ENCODE results near the gene DENND6B. TPM values are rescaled to one million over a fixed set of nuclear protein-coding genes. Genes with fewer than 3 reads are reported as not detected.

The DENND6B gene
- total RNA-seq, 4 donors from 2014 or later, result 2.9 to 15.5 (median 8.0) TPM

DNA sequence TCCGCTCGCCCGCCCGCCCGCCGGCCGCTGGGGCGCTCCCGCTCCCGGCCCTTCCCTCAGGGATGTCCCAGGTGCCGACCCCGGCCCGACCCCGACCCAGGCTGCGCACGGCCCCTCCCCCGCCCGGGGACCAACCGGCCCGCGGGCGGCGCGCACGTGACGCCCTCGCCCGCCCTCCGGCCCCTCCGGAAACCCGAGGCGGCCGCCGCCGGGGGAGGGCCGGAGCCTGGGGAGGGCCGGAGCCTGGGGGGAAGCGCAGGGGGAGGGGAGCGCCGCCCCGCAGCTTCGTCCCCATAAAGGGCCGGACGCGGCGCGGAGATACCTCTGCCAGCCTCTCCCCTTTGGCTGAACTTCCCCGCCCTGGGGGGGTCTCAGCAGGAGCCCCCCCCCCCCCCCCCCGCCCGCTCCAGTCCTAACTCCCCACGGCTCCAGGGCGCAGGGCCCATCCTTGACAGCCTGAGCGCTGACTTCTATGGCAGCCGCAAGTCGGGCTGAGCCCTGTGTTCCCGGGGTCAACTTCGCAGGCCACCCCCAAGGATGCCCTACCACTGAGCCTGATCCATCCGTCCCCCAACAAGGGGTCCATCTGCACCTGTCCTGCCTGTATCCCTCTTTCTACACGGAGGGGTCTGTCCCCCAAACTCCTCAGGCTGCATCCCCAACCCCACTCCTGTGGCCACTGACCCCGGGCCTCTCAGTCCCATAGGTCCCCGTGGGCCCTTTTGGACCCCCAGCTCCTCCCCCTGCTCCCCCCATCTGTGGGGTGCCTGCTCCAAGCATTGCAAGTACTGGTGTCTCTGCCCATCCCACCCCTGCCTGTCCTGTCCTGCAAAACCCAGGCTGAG is 65.0 kb downstream of the DENND6B start, which contains the start of gene MAPK12:
MAPK12 (minus strand) TSS at position 69 of the 845 bp plus-strand sequence. CDS start 174 bp downstream, outside the sequence.
- Histone ChIP-seq H3K36me3 (no peaks in the 10 kb centered on the region), H3K27me3 (no peaks in the 10 kb centered on the region), H3K27ac (peak within 1 kb of the TSS; percentile 65 to 74), H3K4me1 (peaks cover 0 to 19% of the 10 kb centered on the region in 2 donors), H3K9me3 (no peaks in the 10 kb centered on the region), H3K4me3 (peak within 1 kb of the TSS; percentile 32 to 58)
- peak in 1 of 2 donors; percentile 10 for TF ChIP-seq POLR2A (IDR thresholded peaks at IDR 0.05)
- no peak for TF ChIP-seq CTCF (IDR thresholded peaks at IDR 0.05)
- DNase-seq, result no peak
- intact Hi-C loops (cut with DNase I; ENCODE audit: low total_unique reads), result no loop called here

- Histone ChIP-seq H3K27me3 (no peaks in the 10 kb centered on the region), H3K9me3 (no peaks in the 10 kb centered on the region)
- intact Hi-C loops (cut with DNase I; ENCODE audit: low total_unique reads), result no loop called here
These were observed 65.8 kb downstream of the DENND6B start for GRCh38 chr22:50260801-50261614.

DNA sequence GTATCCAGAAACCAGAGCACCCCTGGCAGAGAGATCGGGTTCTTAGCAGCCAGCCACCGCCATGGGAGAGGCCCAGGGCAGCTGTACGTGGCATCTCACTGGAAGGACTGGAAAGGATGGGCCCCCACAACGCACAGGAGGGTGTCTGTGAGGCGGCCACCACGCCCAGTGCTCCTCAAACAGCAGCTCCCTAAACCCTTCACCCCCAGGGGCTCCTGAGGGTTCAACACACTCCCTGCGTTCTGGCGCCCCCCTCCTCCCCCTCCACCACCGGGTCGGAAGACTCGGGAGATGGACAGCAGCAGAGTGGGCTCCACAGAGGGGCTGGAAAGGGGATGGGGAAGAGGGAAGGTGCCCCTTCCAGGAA is 66.4 kb downstream of the DENND6B start:
- H3K27ac ChIP-seq, result peak overlapping the region; percentile 65 to 74
- intact Hi-C loops (cut with DNase I; ENCODE audit: low total_unique reads), result no loop called here

More at GRCh38 chr22:50260801-50261614, 65.8 kb downstream of the DENND6B start:
- TF ChIP-seq CTCF (IDR thresholded peaks at IDR 0.05), result no peak
- no peak for TF ChIP-seq POLR2A (IDR thresholded peaks at IDR 0.05)
- no peak for DNase-seq
- H3K4me1 ChIP-seq, result peaks cover 0 to 19% of the 10 kb centered on the region in 2 donors
- peak overlapping the region; percentile 32 to 58 for H3K4me3 ChIP-seq
- H3K27ac ChIP-seq, result peak overlapping the region; percentile 65 to 74
- H3K36me3 ChIP-seq, result no peaks in the 10 kb centered on the region

DNA sequence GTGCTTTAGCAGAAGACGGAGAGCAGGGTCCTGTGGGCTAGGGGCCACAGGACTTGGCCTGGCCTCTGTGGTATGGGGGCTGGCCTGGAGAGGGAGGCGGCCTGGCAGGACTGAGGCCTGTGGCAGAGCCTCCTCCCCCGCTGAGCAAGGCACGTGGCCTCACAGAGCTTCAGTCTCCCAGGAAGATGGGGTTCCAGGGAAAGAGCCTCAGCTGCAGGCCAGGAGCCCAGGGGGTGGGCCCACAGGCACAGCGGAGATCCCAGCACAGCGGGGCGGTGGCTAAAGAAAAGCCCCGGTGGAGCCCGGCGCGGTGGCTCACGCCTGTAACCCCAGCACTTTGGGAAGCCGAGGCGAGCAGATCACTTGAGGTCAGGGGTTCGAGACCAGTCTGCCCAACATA is 67.5 kb downstream of the DENND6B start:
- Histone ChIP-seq H3K9me3 (no peaks in the 10 kb centered on the region), H3K36me3 (no peaks in the 10 kb centered on the region), H3K27me3 (no peaks in the 10 kb centered on the region), H3K4me3 (no peak overlapping the region), H3K4me1 (peaks cover 0 to 19% of the 10 kb centered on the region in 2 donors), H3K27ac (no peak overlapping the region)
- intact Hi-C loops (cut with DNase I; ENCODE audit: low total_unique reads), result no loop called here
- no peak for DNase-seq
- no peak for TF ChIP-seq POLR2A (IDR thresholded peaks at IDR 0.05)
- TF ChIP-seq CTCF (IDR thresholded peaks at IDR 0.05), result no peak

More for the DNA sequence above, 66.4 kb downstream of the DENND6B start:
- TF ChIP-seq POLR2A (IDR thresholded peaks at IDR 0.05) (no peak), CTCF (IDR thresholded peaks at IDR 0.05) (no peak)
- Histone ChIP-seq H3K4me1 (peaks cover 0 to 19% of the 10 kb centered on the region in 2 donors), H3K27me3 (no peaks in the 10 kb centered on the region), H3K4me3 (peak overlapping the region; percentile 32 to 58), H3K36me3 (no peaks in the 10 kb centered on the region), H3K9me3 (no peaks in the 10 kb centered on the region)
- DNase-seq, result no peak

Other genes with a start within 250 kb of the DENND6B start
- gene MLC1, start 241.6 kb downstream of the DENND6B start, total RNA-seq, result 1 to 10 TPM in 1 of 4 donors, under 1 TPM in 2, not detected in 1; 0.29 to 1.9 (median 0.40) TPM
- 1 to 10 TPM in 2 of 4 donors, not detected in 2; 1.8 to 3.4 TPM for gene MOV10L1, start 237.0 kb downstream of the DENND6B start, total RNA-seq
- under 1 TPM in 2 of 4 donors, not detected in 2; 0.35 to 0.43 TPM for gene PANX2, start 156.3 kb downstream of the DENND6B start, total RNA-seq
- 10 to 100 TPM in 3 of 4 donors, 1 to 10 TPM in 1; 9.5 to 37.3 (median 15.0) TPM for gene TRABD, start 141.1 kb downstream of the DENND6B start, total RNA-seq
- gene SELENOO, start 126.0 kb downstream of the DENND6B start, total RNA-seq, result 10 to 100 TPM in 2 of 4 donors, 1 to 10 TPM in 2; 1.5 to 22.1 (median 10.0) TPM
- 10 to 100 TPM; 19.1 to 52.2 (median 40.7) TPM for gene TUBGCP6, start 82.0 kb downstream of the DENND6B start, total RNA-seq
- 10 to 100 TPM in 3 of 4 donors, 1 to 10 TPM in 1; 1.2 to 40.5 (median 20.6) TPM for gene HDAC10, start 75.7 kb downstream of the DENND6B start, total RNA-seq
- 10 to 100 TPM; 10.3 to 41.4 (median 28.3) TPM for gene MAPK12, start 65.3 kb downstream of the DENND6B start, total RNA-seq
- gene MAPK11, start 56.6 kb downstream of the DENND6B start, total RNA-seq, result 10 to 100 TPM in 3 of 4 donors, 1 to 10 TPM in 1; 7.9 to 39.5 (median 22.4) TPM
- gene PLXNB2, start 19.4 kb downstream of the DENND6B start, total RNA-seq, result 100 to 1,000 TPM in 2 of 4 donors, 10 to 100 TPM in 2; 44.7 to 208 (median 126) TPM
- 10 to 100 TPM; 42.4 to 73.1 (median 47.2) TPM for gene PPP6R2, start 16.3 kb upstream of the DENND6B start, total RNA-seq
- 10 to 100 TPM; 35.0 to 84.0 (median 60.9) TPM for gene SBF1, start 148.0 kb upstream of the DENND6B start, total RNA-seq
- under 1 TPM in 2 of 4 donors, not detected in 2; 0.14 to 0.95 TPM for gene ADM2, start 154.5 kb upstream of the DENND6B start, total RNA-seq
- not detected for gene MIOX, start 159.8 kb upstream of the DENND6B start, total RNA-seq
- gene LMF2, start 180.7 kb upstream of the DENND6B start, total RNA-seq, result 10 to 100 TPM; 19.7 to 61.3 (median 32.0) TPM
- 100 to 1,000 TPM in 1 of 4 donors, 10 to 100 TPM in 3; 51.7 to 155 (median 55.4) TPM for gene NCAPH2, start 181.2 kb upstream of the DENND6B start, total RNA-seq
- 1 to 10 TPM in 2 of 4 donors, not detected in 2; 3.5 to 3.9 TPM for gene SCO2, start 198.6 kb upstream of the DENND6B start, total RNA-seq
- 10 to 100 TPM in 3 of 4 donors, 1 to 10 TPM in 1; 4.4 to 21.5 (median 15.6) TPM for gene TYMP, start 203.0 kb upstream of the DENND6B start, total RNA-seq
- gene KLHDC7B, start 218.9 kb upstream of the DENND6B start, total RNA-seq, result not detected
- not detected for gene SYCE3, start 235.9 kb upstream of the DENND6B start, total RNA-seq